Nephron progenitor cell (in vitro differentiated cells): ENCODE results near the gene PSAPL1.

Experiments used
- DNase-seq: peaks from one replicate; pipeline ENCODE4 v3.0.0; 2021
- H3K27ac Mint-ChIP-seq: 2 replicates; pipeline ENCODE4 v1.8.0; 2021; ENCODE audit warnings: mild to moderate bottlenecking, moderate library complexity, mixed read lengths
- H3K27me3 Mint-ChIP-seq: 2 replicates; pipeline ENCODE4 v1.8.0; 2021; ENCODE audit warnings: mild to moderate bottlenecking, low read depth, mixed read lengths; ENCODE audit not compliant: poor library complexity
- H3K36me3 Mint-ChIP-seq: 2 replicates; pipeline ENCODE4 v1.8.0; 2021; ENCODE audit warnings: low read depth, mixed read lengths
- H3K4me1 Mint-ChIP-seq: 2 replicates; pipeline ENCODE4 v1.8.0; 2021; ENCODE audit warnings: mixed read lengths
- H3K4me3 Mint-ChIP-seq: 2 replicates; pipeline ENCODE4 v1.8.0; 2021; ENCODE audit warnings: mild to moderate bottlenecking, moderate library complexity, mixed read lengths
- H3K9me3 Mint-ChIP-seq: 2 replicates; pipeline ENCODE4 v1.8.0; 2021; ENCODE audit warnings: mild to moderate bottlenecking, moderate library complexity, mixed read lengths
- TF ChIP-seq, protein P1 (sequence below): fragments of 200-600 bp; sonication (generic); IDR thresholded peaks from 2 replicates; pipeline ENCODE4 v1.5.0; 2021; ENCODE audit warnings: antibody characterized with exemption

PSAPL1 gene

DNA sequence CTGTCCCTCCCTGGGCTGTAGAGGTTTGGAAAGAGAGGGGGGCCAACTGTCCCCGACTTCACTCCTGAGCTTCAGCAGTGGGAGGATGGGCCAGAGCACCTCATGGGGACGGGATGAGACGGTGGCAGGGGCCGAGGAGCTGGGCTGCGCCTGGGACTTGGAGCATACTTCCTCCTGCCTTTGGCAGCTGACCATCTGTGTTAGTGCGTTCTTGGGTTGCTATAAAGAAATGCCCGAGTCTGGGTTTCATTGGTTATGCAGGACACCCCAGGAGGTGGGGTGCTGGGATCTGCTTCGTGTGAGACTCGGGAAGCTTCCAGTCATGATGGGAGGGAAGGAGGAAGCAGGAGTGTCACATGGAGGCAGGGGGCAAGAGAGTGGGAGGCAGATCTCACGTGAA is 7.4 kb downstream of the PSAPL1 start:
- Mint-ChIP-seq H3K9me3 (no peaks in the 10 kb centered on the region), H3K4me3 (peak overlapping the region; percentile 41), H3K27ac (peak overlapping the region; percentile 82), H3K4me1 (peaks cover 65% of the 10 kb centered on the region), H3K27me3 (peaks cover 8% of the 10 kb centered on the region), H3K36me3 (no peaks in the 10 kb centered on the region)
- TF ChIP-seq, protein P1, sequence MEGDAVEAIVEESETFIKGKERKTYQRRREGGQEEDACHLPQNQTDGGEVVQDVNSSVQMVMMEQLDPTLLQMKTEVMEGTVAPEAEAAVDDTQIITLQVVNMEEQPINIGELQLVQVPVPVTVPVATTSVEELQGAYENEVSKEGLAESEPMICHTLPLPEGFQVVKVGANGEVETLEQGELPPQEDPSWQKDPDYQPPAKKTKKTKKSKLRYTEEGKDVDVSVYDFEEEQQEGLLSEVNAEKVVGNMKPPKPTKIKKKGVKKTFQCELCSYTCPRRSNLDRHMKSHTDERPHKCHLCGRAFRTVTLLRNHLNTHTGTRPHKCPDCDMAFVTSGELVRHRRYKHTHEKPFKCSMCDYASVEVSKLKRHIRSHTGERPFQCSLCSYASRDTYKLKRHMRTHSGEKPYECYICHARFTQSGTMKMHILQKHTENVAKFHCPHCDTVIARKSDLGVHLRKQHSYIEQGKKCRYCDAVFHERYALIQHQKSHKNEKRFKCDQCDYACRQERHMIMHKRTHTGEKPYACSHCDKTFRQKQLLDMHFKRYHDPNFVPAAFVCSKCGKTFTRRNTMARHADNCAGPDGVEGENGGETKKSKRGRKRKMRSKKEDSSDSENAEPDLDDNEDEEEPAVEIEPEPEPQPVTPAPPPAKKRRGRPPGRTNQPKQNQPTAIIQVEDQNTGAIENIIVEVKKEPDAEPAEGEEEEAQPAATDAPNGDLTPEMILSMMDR = no peak
- no peak for DNase-seq

DNA sequence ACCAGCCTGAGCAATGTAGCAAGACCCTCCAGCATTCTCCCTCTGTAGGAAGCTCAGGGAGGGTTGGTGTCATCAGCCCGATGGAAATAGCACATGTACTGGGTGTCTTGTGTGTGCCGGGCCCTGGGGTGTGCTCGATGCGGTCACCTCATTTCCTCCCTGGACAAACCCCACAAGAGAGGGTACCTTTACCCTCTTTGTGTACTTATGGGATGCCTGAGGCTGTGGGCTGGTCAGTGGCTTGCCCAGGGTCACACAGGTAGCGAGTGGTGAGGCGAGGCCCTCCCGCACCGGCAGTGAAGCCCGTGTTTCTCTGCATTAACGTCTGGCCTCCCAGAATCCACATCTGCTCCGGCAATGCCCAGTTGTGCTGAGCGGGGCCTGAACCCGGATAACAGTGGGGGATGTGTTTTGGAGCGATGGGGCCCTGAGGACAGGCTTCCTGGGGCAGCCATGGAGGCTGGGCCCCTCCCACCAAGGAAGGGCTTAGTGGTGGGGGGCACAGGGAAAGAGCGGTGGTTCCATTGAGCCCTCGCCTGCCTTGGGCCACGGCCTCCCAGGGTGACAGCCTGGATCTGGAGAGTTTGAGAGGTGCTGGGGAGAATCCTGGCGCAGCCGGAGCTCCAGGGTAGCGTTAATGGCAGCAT is 8.1 kb downstream of the PSAPL1 start:
- H3K9me3 Mint-ChIP-seq = no peaks in the 10 kb centered on the region
- no peak for DNase-seq
- no peak overlapping the region for H3K27ac Mint-ChIP-seq
- TF ChIP-seq, protein P1 = no peak
- H3K4me1 Mint-ChIP-seq = peaks cover 70% of the 10 kb centered on the region
- peaks cover 12% of the 10 kb centered on the region for H3K27me3 Mint-ChIP-seq
- no peak overlapping the region for H3K4me3 Mint-ChIP-seq
- no peaks in the 10 kb centered on the region for H3K36me3 Mint-ChIP-seq

DNA sequence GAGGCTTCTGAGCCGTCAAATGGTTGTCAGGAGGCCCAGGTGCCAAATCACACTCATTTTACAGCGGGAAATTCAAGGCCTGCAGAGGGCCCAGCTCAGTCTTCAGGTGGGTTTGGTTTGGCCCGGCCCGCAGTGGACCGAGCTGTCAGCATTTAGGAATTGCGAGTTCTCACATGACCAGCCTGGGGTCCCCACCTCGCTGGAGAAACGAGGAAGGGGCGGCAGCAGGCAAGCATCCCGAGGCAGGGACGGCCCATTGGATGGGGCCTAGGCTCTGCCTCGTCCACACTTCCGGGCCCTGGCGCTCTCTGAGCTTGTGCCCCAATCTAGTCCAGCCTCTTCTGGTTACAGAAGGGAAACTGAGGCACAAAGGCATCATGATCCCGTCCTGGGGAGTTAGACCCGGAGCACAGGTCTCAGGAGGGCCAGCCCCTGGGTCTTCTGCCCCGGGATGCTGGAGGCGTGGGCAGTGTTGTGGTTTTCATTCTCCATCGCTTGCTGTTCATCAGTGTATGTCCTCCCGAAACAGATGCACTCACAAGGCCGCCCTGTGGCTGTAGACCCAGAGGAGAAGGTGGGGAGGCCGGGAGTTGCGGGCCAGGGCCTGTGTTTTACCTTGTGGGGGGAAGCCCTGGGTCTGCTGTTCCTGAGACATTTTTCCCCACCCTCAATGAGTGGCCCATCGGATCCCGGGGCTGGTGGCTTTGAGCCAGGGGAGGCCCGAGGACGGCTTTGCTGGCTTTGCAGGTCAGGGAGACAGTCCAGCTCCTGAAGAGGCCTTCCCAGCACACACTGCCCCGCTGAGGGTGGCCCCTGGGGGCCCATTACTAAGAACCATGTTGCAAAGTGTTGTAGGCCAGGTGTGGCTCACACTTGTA is 8.9 kb downstream of the PSAPL1 start:
- H3K27me3 Mint-ChIP-seq = peaks cover 12% of the 10 kb centered on the region
- peaks cover 65% of the 10 kb centered on the region for H3K4me1 Mint-ChIP-seq
- peak overlapping the region; percentile 50 for H3K27ac Mint-ChIP-seq
- DNase-seq = no peak
- no peaks in the 10 kb centered on the region for H3K9me3 Mint-ChIP-seq
- TF ChIP-seq, protein P1 = no peak
- no peaks in the 10 kb centered on the region for H3K36me3 Mint-ChIP-seq
- H3K4me3 Mint-ChIP-seq = no peak overlapping the region

GRCh38 chr4:7425124-7425523 is 9.6 kb downstream of the PSAPL1 start:
- Mint-ChIP-seq H3K27ac (peak overlapping the region; percentile 50), H3K27me3 (peaks cover 12% of the 10 kb centered on the region), H3K36me3 (no peaks in the 10 kb centered on the region), H3K4me3 (no peak overlapping the region), H3K4me1 (peaks cover 58% of the 10 kb centered on the region), H3K9me3 (no peaks in the 10 kb centered on the region)
- no peak for DNase-seq
- TF ChIP-seq, protein P1 = no peak

DNA sequence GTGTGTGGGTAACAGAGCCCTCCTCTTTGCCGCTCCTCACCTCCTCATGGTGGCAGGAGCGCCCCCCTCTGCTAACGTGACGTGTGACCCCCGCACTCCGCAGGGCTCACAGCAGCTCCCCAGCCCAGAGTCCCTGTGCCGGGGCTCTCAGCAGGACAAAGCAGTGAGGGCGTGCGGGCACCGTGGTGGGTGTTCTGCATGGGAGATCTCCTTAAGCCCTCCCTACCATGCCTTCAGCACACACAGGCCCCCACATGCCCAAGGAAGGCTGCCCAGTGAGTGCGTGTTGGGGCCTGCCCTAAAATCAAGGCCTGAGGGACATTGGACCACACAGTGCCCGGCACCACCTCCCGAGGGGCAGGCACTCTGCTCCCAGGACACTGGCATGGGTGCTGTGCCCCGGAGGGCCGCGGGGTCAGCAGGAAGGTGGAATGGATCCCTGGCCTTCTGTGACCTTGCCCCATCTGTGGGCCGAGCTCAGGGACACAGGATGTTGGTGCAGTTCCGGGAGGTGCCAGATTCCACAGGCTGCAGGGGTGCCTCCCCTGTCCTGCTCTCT is 10.1 kb downstream of the PSAPL1 start:
- H3K36me3 Mint-ChIP-seq = no peaks in the 10 kb centered on the region
- TF ChIP-seq, protein P1 = no peak
- peaks cover 54% of the 10 kb centered on the region for H3K4me1 Mint-ChIP-seq
- H3K27me3 Mint-ChIP-seq = peaks cover 12% of the 10 kb centered on the region
- H3K4me3 Mint-ChIP-seq = no peak overlapping the region
- no peaks in the 10 kb centered on the region for H3K9me3 Mint-ChIP-seq
- H3K27ac Mint-ChIP-seq = no peak overlapping the region
- DNase-seq = no peak
